Endodermal cell (in vitro differentiated cells): ENCODE measurements around the gene TYRP1. TPM values are rescaled to one million over a fixed set of nuclear protein-coding genes. Genes with fewer than 3 reads are reported as not detected.

Experiments used
- DNase-seq: peaks from one replicate; pipeline ENCODE4 v3.0.0-alpha.2; 2017
- H3K27ac ChIP-seq: 2 replicates; pipeline ENCODE4 v1.5.1; 2013; ENCODE audit warnings: mild to moderate bottlenecking, low read depth, low read length, moderate library complexity
- H3K27me3 ChIP-seq: 2 replicates; pipeline ENCODE4 v1.6.1; 2013; ENCODE audit warnings: mild to moderate bottlenecking, low read length, moderate library complexity; ENCODE audit not compliant: insufficient read depth, control insufficient read depth, poor library complexity, severe bottlenecking
- H3K36me3 ChIP-seq: 2 replicates; pipeline ENCODE4 v1.7.0; 2013; ENCODE audit warnings: mild to moderate bottlenecking, low read length, moderate library complexity; ENCODE audit not compliant: control insufficient read depth, insufficient read depth
- H3K4me1 ChIP-seq: one replicate; pipeline ENCODE4 v1.7.0; 2013; ENCODE audit warnings: low read length; ENCODE audit not compliant: control insufficient read depth, insufficient read depth
- H3K4me3 ChIP-seq: 2 replicates; pipeline ENCODE4 v1.5.1; 2013; ENCODE audit warnings: mild to moderate bottlenecking, low read length, moderate library complexity
- H3K9ac ChIP-seq: 2 replicates; pipeline ENCODE4 v1.6.1; 2013; ENCODE audit warnings: mild to moderate bottlenecking, low read length, moderate library complexity; ENCODE audit not compliant: poor library complexity, severe bottlenecking; ENCODE audit errors: extremely low read depth
- H3K9me3 ChIP-seq: 2 replicates; pipeline ENCODE4 v1.6.1; 2013; ENCODE audit warnings: mild to moderate bottlenecking, low read length, moderate library complexity; ENCODE audit not compliant: control insufficient read depth
- H3K27ac Mint-ChIP-seq: 2 replicates; pipeline ENCODE4 v1.8.0; 2020; ENCODE audit warnings: mixed read lengths
- H3K27me3 Mint-ChIP-seq: 2 replicates; pipeline ENCODE4 v1.8.0; 2021; ENCODE audit warnings: mild to moderate bottlenecking, mixed read lengths; ENCODE audit not compliant: insufficient read depth
- H3K36me3 Mint-ChIP-seq: 2 replicates; pipeline ENCODE4 v1.8.0; 2020; ENCODE audit warnings: low read depth, mixed read lengths
- H3K4me1 Mint-ChIP-seq: 2 replicates; pipeline ENCODE4 v1.8.0; 2020; ENCODE audit warnings: mixed read lengths
- H3K4me3 Mint-ChIP-seq: 2 replicates; pipeline ENCODE4 v1.8.0; 2020; ENCODE audit warnings: mild to moderate bottlenecking, moderate library complexity, mixed read lengths
- H3K9me3 Mint-ChIP-seq: 2 replicates; pipeline ENCODE4 v1.8.0; 2020; ENCODE audit warnings: mild to moderate bottlenecking, mixed read lengths
- CTCF ChIP-seq: fragments of 200-600 bp; sonication (generic); conservative IDR thresholded peaks from 2 replicates; pipeline ENCODE4 v1.5.0; 2021; ENCODE audit warnings: antibody characterized with exemption, mild to moderate bottlenecking
- WGBS, 2 experiments: methylation state at CpG; one replicate each; pipeline versions ENCODE4 v1.1.5 to v1.1.7; 2013; ENCODE audit warnings: missing lambda C conversion rate in 2 of 2, mixed read lengths in 1 of 2; ENCODE audit not compliant: insufficient coverage in 1 of 2, insufficient read length in 1 of 2; 5-methylcytosine and 5-hydroxymethylcytosine counted together
- total RNA-seq, 2 donors: library from RNA; stranded (reverse); fragmentation: NEBNext Ultra II Directional in 1 of 2; extraction: Animal tissue kit (Norgen Biotek cat#: 25700) in 1 of 2; gene quantifications; 2 replicates in 1 of 2; 3 replicates in 1 of 2; pipeline ENCODE4 v1.2.1, GENCODE V29; 2021

Gene TYRP1
- total RNA-seq, 2 donors from 2014 or later, result 0.11 TPM; not detected in 1

- Mint-ChIP-seq H3K27ac (no peak overlapping the region), H3K27me3 (no peaks in the 10 kb centered on the region), H3K36me3 (no peaks in the 10 kb centered on the region), H3K9me3 (no peaks in the 10 kb centered on the region), H3K4me1 (peaks cover 9% of the 10 kb centered on the region), H3K4me3 (no peak overlapping the region)
- DNase-seq, result no peak
- H3K27ac ChIP-seq, result no peak overlapping the region
- no peaks in the 10 kb centered on the region for H3K36me3 ChIP-seq
- H3K4me1 ChIP-seq, result peaks cover 3% of the 10 kb centered on the region
- 97% methylated on average over 1 of the region's 1 CpG; no CpG with 5 or more reads in 1 of the 2 experiments for WGBS, 2 experiments
- H3K27me3 ChIP-seq, result no peaks in the 10 kb centered on the region
- H3K4me3 ChIP-seq, result no peak overlapping the region
- no peak overlapping the region for H3K9ac ChIP-seq
- H3K9me3 ChIP-seq, result no peaks in the 10 kb centered on the region
- TF ChIP-seq CTCF, result peak; percentile 54
Observed at GRCh38 chr9:12698986-12699385, 5.8 kb downstream of the TYRP1 start.

GRCh38 chr9:12699529-12699928, 6.3 kb downstream of the TYRP1 start:
- peaks cover 3% of the 10 kb centered on the region for H3K4me1 ChIP-seq
- no peak overlapping the region for H3K4me3 Mint-ChIP-seq
- no peaks in the 10 kb centered on the region for H3K27me3 ChIP-seq
- no peaks in the 10 kb centered on the region for H3K9me3 Mint-ChIP-seq
- peak; percentile 59 for TF ChIP-seq CTCF
- H3K9me3 ChIP-seq, result no peaks in the 10 kb centered on the region
- no peak overlapping the region for H3K9ac ChIP-seq
- H3K4me1 Mint-ChIP-seq, result peaks cover 9% of the 10 kb centered on the region
- no peaks in the 10 kb centered on the region for H3K36me3 ChIP-seq
- H3K27ac Mint-ChIP-seq, result no peak overlapping the region
- no peaks in the 10 kb centered on the region for H3K36me3 Mint-ChIP-seq
- no peak overlapping the region for H3K4me3 ChIP-seq
- H3K27ac ChIP-seq, result no peak overlapping the region
- H3K27me3 Mint-ChIP-seq, result no peaks in the 10 kb centered on the region
- DNase-seq, result no peak

GRCh38 chr9:12701126-12701525, 7.9 kb downstream of the TYRP1 start:
- no peak overlapping the region for H3K4me3 Mint-ChIP-seq
- no peak overlapping the region for H3K9ac ChIP-seq
- H3K36me3 Mint-ChIP-seq, result no peaks in the 10 kb centered on the region
- H3K9me3 ChIP-seq, result no peaks in the 10 kb centered on the region
- no peak for TF ChIP-seq CTCF
- no peak overlapping the region for H3K27ac ChIP-seq
- H3K27me3 ChIP-seq, result no peaks in the 10 kb centered on the region
- no peaks in the 10 kb centered on the region for H3K27me3 Mint-ChIP-seq
- no peak overlapping the region for H3K4me3 ChIP-seq
- H3K27ac Mint-ChIP-seq, result no peak overlapping the region
- no peaks in the 10 kb centered on the region for H3K36me3 ChIP-seq
- H3K4me1 Mint-ChIP-seq, result peaks cover 9% of the 10 kb centered on the region
- DNase-seq, result no peak
- H3K4me1 ChIP-seq, result peaks cover 3% of the 10 kb centered on the region
- H3K9me3 Mint-ChIP-seq, result no peaks in the 10 kb centered on the region
